H1 (cell line): Measurements from ENCODE around the gene NKG7.

Experiments used
- ASH2L ChIP-seq: fragments of 200-600, 300-600 bp; sonication (generic); IDR thresholded peaks from one replicate; pipeline ENCODE4 v1.7.1; 2017; ENCODE audit warnings: low read length
- CHD2 ChIP-seq: IDR thresholded peaks from 2 replicates; pipeline ENCODE4 v1.6.1; 2012; ENCODE audit warnings: low read length, improper control_type of control experiment
- CREB1 ChIP-seq: IDR thresholded peaks from 2 replicates; pipeline ENCODE4 v1.6.1; 2012; ENCODE audit warnings: inconsistent platforms
- GABPA ChIP-seq: IDR thresholded peaks from 2 replicates; pipeline ENCODE4 v1.6.1; 2011; ENCODE audit warnings: mild to moderate bottlenecking, low read length, moderate library complexity, borderline replicate concordance; ENCODE audit not compliant: insufficient read depth
- HDAC2 ChIP-seq, 2 experiments: fragments of 300-600 bp in 1 of 2; sonication (generic) in 1 of 2; IDR thresholded peaks; 2 replicates each; pipeline ENCODE4 v1.6.1; 2011 to 2012; ENCODE audit warnings: low read depth in 2 of 2, low read length in 2 of 2, mild to moderate bottlenecking in 2 of 2, moderate library complexity in 2 of 2, borderline replicate concordance in 1 of 2, inconsistent platforms in 1 of 2
- POLR2A ChIP-seq, 2 experiments: IDR thresholded peaks; 1 replicate in 1 of 2; 2 replicates in 1 of 2; pipeline ENCODE4 v1.6.1; 2011; ENCODE audit warnings: low read depth in 2 of 2, low read length in 2 of 2, mild to moderate bottlenecking in 2 of 2; ENCODE audit errors: control extremely low read depth in 1 of 2
- SAP30 ChIP-seq: fragments of 300-600 bp; sonication (generic); IDR thresholded peaks from 2 replicates; pipeline ENCODE4 v1.7.1; 2012; ENCODE audit warnings: low read length, moderate library complexity, mild to moderate bottlenecking, inconsistent platforms; ENCODE audit not compliant: insufficient read depth, insufficient replicate concordance
- TF ChIP-seq, protein P1 (sequence below), 3 experiments: IDR thresholded peaks; 1 replicate in 2 of 3; 2 replicates in 1 of 3; pipeline versions ENCODE4 v1.5.1 to v1.6.1; 2011; ENCODE audit warnings: low read length in 3 of 3, mild to moderate bottlenecking in 3 of 3, inconsistent platforms in 2 of 3, low read depth in 1 of 3, moderate library complexity in 1 of 3; ENCODE audit not compliant: insufficient read depth in 1 of 3; ENCODE audit errors: control extremely low read depth in 1 of 3

- TF ChIP-seq HDAC2 (IDR thresholded peaks at IDR 0.05; ENCODE audit: borderline replicate concordance in 1 of 2, low read depth in 2 of 2, low read length in 2 of 2): no peak
- no peak for TF ChIP-seq POLR2A (IDR thresholded peaks at IDR 0.05; ENCODE audit: control extremely low read depth in 1 of 2, low read depth in 2 of 2, low read length in 2 of 2)
- TF ChIP-seq ASH2L: no peak
- TF ChIP-seq CREB1: no peak
- TF ChIP-seq, protein P1, sequence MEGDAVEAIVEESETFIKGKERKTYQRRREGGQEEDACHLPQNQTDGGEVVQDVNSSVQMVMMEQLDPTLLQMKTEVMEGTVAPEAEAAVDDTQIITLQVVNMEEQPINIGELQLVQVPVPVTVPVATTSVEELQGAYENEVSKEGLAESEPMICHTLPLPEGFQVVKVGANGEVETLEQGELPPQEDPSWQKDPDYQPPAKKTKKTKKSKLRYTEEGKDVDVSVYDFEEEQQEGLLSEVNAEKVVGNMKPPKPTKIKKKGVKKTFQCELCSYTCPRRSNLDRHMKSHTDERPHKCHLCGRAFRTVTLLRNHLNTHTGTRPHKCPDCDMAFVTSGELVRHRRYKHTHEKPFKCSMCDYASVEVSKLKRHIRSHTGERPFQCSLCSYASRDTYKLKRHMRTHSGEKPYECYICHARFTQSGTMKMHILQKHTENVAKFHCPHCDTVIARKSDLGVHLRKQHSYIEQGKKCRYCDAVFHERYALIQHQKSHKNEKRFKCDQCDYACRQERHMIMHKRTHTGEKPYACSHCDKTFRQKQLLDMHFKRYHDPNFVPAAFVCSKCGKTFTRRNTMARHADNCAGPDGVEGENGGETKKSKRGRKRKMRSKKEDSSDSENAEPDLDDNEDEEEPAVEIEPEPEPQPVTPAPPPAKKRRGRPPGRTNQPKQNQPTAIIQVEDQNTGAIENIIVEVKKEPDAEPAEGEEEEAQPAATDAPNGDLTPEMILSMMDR (IDR thresholded peaks at IDR 0.05; ENCODE audit: control extremely low read depth in 1 of 3, insufficient read depth in 1 of 3, low read depth in 1 of 3, low read length in 3 of 3): no peak
- no peak for TF ChIP-seq SAP30
- no peak for TF ChIP-seq CHD2
- no peak for TF ChIP-seq GABPA
Observed at GRCh38 chr19:51382004-51382403, 9.6 kb upstream of the NKG7 start.
